Measurements from ENCODE around the gene BAIAP2L1.
A peak's percentile ranks its signal among the peaks of the same experiment; 100 is the strongest.

Gene BAIAP2L1

GRCh38 chr7:98251601-98252424, 149.1 kb downstream of the BAIAP2L1 start, which contains the start of gene TECPR1 (continued):
- no peak for TF ChIP-seq ZNF626 (tag by site-specific recombination; IDR thresholded peaks at IDR 0.05)
- no peak for TF ChIP-seq ZBTB6 (tag by site-specific recombination; IDR thresholded peaks at IDR 0.05)
- TF ChIP-seq ZBTB17 (tag by site-specific recombination; IDR thresholded peaks at IDR 0.05) = peak; percentile 77
- TF ChIP-seq ZNF580 (tag by site-specific recombination; IDR thresholded peaks at IDR 0.05) = peak; percentile 68; the same call in 1 of the 2 replicates
- TF ChIP-seq ZNF843 (tag by site-specific recombination; IDR thresholded peaks at IDR 0.05) = 0 out of 2 replicates have a peak, but pooled peaks have one; percentile 27
- no peak for TF ChIP-seq ZNF514 (tag by site-specific recombination; IDR thresholded peaks at IDR 0.05)
- TF ChIP-seq ZEB2 (tag by site-specific recombination; IDR thresholded peaks at IDR 0.05) = peak; percentile 92
- TF ChIP-seq KLF1 (tag by site-specific recombination; IDR thresholded peaks at IDR 0.05) = peak; percentile 80
- peak; percentile 84 for TF ChIP-seq KLF9 (tag by site-specific recombination; IDR thresholded peaks at IDR 0.05; ENCODE audit: low read depth)
- no peak for TF ChIP-seq ZBTB10 (tag by site-specific recombination; IDR thresholded peaks at IDR 0.05)
- no peak for TF ChIP-seq FEZF1 (tag by site-specific recombination; IDR thresholded peaks at IDR 0.05)
- no peak for TF ChIP-seq ZNF423 (tag by site-specific recombination; IDR thresholded peaks at IDR 0.05)
- no peak for TF ChIP-seq YY1 (tag by site-specific recombination; IDR thresholded peaks at IDR 0.05)
- TF ChIP-seq, protein P1, sequence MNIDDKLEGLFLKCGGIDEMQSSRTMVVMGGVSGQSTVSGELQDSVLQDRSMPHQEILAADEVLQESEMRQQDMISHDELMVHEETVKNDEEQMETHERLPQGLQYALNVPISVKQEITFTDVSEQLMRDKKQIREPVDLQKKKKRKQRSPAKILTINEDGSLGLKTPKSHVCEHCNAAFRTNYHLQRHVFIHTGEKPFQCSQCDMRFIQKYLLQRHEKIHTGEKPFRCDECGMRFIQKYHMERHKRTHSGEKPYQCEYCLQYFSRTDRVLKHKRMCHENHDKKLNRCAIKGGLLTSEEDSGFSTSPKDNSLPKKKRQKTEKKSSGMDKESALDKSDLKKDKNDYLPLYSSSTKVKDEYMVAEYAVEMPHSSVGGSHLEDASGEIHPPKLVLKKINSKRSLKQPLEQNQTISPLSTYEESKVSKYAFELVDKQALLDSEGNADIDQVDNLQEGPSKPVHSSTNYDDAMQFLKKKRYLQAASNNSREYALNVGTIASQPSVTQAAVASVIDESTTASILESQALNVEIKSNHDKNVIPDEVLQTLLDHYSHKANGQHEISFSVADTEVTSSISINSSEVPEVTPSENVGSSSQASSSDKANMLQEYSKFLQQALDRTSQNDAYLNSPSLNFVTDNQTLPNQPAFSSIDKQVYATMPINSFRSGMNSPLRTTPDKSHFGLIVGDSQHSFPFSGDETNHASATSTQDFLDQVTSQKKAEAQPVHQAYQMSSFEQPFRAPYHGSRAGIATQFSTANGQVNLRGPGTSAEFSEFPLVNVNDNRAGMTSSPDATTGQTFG (tag by site-specific recombination; IDR thresholded peaks at IDR 0.05; ENCODE audit: borderline replicate concordance) = no peak
- TF ChIP-seq ZNF645 (tag by site-specific recombination; IDR thresholded peaks at IDR 0.05) = no peak
- no peak for TF ChIP-seq ZNF266 (tag by site-specific recombination; IDR thresholded peaks at IDR 0.05; ENCODE audit: low read depth)
- TF ChIP-seq ZNF610 (tag by site-specific recombination; IDR thresholded peaks at IDR 0.05; ENCODE audit: borderline replicate concordance) = no peak
- TF ChIP-seq ZNF664 (tag by site-specific recombination; IDR thresholded peaks at IDR 0.05) = no peak
- no peak for TF ChIP-seq ZNF530 (tag by site-specific recombination; IDR thresholded peaks at IDR 0.05; ENCODE audit: low read depth)
- TF ChIP-seq ZNF292 (tag by site-specific recombination; IDR thresholded peaks at IDR 0.05; ENCODE audit: borderline replicate concordance, low read depth) = no peak
- TF ChIP-seq SCRT2 (tag by site-specific recombination; IDR thresholded peaks at IDR 0.05) = peak; percentile 80
- TF ChIP-seq, protein P2, sequence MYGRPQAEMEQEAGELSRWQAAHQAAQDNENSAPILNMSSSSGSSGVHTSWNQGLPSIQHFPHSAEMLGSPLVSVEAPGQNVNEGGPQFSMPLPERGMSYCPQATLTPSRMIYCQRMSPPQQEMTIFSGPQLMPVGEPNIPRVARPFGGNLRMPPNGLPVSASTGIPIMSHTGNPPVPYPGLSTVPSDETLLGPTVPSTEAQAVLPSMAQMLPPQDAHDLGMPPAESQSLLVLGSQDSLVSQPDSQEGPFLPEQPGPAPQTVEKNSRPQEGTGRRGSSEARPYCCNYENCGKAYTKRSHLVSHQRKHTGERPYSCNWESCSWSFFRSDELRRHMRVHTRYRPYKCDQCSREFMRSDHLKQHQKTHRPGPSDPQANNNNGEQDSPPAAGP (tag by site-specific recombination; IDR thresholded peaks at IDR 0.05) = no peak
- TF ChIP-seq ZNF629 (tag by site-specific recombination; IDR thresholded peaks at IDR 0.05) = no peak
- TF ChIP-seq ZNF140 (tag by site-specific recombination; IDR thresholded peaks at IDR 0.05) = no peak
- TF ChIP-seq ZNF133 (tag by site-specific recombination; IDR thresholded peaks at IDR 0.05) = no peak
- no peak for TF ChIP-seq ZFP41 (tag by site-specific recombination; IDR thresholded peaks at IDR 0.05; ENCODE audit: borderline replicate concordance)
- TF ChIP-seq, protein P3, sequence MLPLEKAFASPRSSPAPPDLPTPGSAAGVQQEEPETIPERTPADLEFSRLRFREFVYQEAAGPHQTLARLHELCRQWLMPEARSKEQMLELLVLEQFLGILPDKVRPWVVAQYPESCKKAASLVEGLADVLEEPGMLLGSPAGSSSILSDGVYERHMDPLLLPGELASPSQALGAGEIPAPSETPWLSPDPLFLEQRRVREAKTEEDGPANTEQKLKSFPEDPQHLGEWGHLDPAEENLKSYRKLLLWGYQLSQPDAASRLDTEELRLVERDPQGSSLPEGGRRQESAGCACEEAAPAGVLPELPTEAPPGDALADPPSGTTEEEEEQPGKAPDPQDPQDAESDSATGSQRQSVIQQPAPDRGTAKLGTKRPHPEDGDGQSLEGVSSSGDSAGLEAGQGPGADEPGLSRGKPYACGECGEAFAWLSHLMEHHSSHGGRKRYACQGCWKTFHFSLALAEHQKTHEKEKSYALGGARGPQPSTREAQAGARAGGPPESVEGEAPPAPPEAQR (tag by site-specific recombination; IDR thresholded peaks at IDR 0.05) = no peak
- no peak for TF ChIP-seq ZNF214 (tag by site-specific recombination; IDR thresholded peaks at IDR 0.05; ENCODE audit: borderline replicate concordance)
